Pancreas (tissue), 10 donors: ENCODE results near the gene GALNT13. TPM values are rescaled to one million over a fixed set of nuclear protein-coding genes. Genes with fewer than 3 reads are reported as not detected.

ENCODE experiments used
- ATAC-seq, 4 donors: fragments of 200-7000 bp; cut with Tn5 transposase; one replicate each; pipeline versions ENCODE4 v1.8.0 to v1.9.1; 2020; ENCODE audit warnings: mild to moderate bottlenecking in 4 of 4, moderate library complexity in 4 of 4
- DNase-seq, 6 donors: peaks; one replicate each; pipeline ENCODE4 v3.0.0-alpha.2; 2020
- FAIRE-seq: peaks from 2 replicates; lab custom pipeline; 2012; peaks lifted over from hg19 to GRCh38; lab: Jason Lieb, UNC
- H3K27ac ChIP-seq, 4 donors: fragments of 200-600 bp; sonication (generic); 1 replicate in 3 of 4; 2 replicates in 1 of 4; pipeline versions ENCODE4 v1.5.0 to v1.8.0; 2020
- H3K27me3 ChIP-seq, 4 donors: fragments of 200-600 bp; one replicate each; pipeline ENCODE4 v1.8.0; 2021
- H3K36me3 ChIP-seq, 3 donors: fragments of 200-600 bp; sonication (generic) in 1 of 3; one replicate each; pipeline versions ENCODE4 v1.5.0 to v1.8.0; 2020 to 2021
- H3K4me1 ChIP-seq, 3 donors: fragments of 200-600 bp; one replicate each; pipeline ENCODE4 v1.8.0; 2021
- H3K4me3 ChIP-seq, 4 donors: fragments of 200-600 bp; sonication (generic) in 2 of 4; one replicate each; pipeline versions ENCODE4 v1.5.0 to v1.8.0; 2020 to 2021
- H3K9me3 ChIP-seq, 4 donors: fragments of 200-600 bp; one replicate each; pipeline ENCODE4 v1.8.0; 2021
- CTCF ChIP-seq, 4 donors: fragments of 200-600 bp; sonication (generic) in 3 of 4; IDR thresholded peaks; one replicate each; pipeline versions ENCODE4 v1.5.0 to v1.8.0; 2021; ENCODE audit warnings: antibody characterized with exemption in 4 of 4
- WGBS, 2 donors: extraction: QIAGEN DNeasy Blood & Tissue Kit; methylation state at CpG; one replicate each; pipeline ENCODE4 v1.1.7; 2013; 5-methylcytosine and 5-hydroxymethylcytosine counted together
- intact Hi-C, 3 donors: fragments of 100-400 bp; cut with DNase I; formaldehyde crosslinking; loops; one replicate each; pipeline versions ENCODE4 v1.11.1 to v1.14.2; 2022
- polyA plus RNA-seq, 2 donors: library from polyadenylated mRNA; stranded (reverse); fragments of 200-250 nt; gene quantifications; one replicate each; pipeline ENCODE4 v1.2.3, GENCODE V29; 2013
- total RNA-seq, 6 donors: library from RNA; stranded (reverse); fragmentation: NEBNext Ultra II Directional in 4 of 6; extraction: Animal tissue kit (Norgen Biotek cat#: 25700) in 4 of 6; gene quantifications; one replicate each; pipeline versions ENCODE4 v1.2.1 to v1.2.4, GENCODE V29; 2021 to 2023
- donor health status: healthy with polysubstance abuse.
- donor health status: DM: no; HTN: no; CAD: no; lungs with moderate emphysema.
- donor health status: DM: no; HTN: no; CAD: no.
- donor health status: control.
- donor health status: control.
- donor health status: Bipolar disorder and iron deficiency.
- donor health status: DM: yes; HTN: yes; CAD: no.
- donor health status: DM: no; HTN: no; CAD: no.
- donor health status: DM: no; HTN: no; CAD: no.
- donor health status: DM: yes; HTN: yes; CAD: no.

Gene GALNT13
- total and polyA plus RNA-seq, 8 donors: 0.09 to 1.8 (median 0.74) TPM

DNA sequence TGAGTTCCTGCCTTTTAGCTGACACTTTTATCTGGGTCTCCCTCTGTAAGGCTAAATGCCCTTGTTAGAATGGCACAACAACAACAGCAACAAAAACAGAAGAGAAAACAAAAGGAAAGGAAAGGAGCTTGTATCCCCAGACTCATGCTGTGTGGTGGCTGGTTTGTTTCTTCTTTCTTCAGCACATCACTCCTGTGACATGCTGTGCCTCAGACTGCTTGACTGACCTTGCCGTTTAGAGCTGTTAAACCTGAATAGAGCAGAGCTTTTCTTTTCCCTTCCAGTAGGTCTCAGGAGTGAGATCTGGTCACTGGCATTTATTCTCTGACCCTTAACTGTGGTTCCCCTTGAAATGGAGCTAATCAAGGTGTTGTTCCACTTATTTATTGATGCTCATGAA lies 18.9 kb downstream of the GALNT13 start:
- DNase-seq: no peak
- TF ChIP-seq CTCF (IDR thresholded peaks at IDR 0.05): no peak
- FAIRE-seq: no peak
- no peak for ATAC-seq
- Histone ChIP-seq H3K4me3 (no peak overlapping the region), H3K9me3 (no peaks in the 10 kb centered on the region), H3K27me3 (no peaks in the 10 kb centered on the region), H3K36me3 (no peaks in the 10 kb centered on the region), H3K4me1 (no peaks in the 10 kb centered on the region), H3K27ac (no peak overlapping the region)
- WGBS, 2 donors: 7 to 9% methylated on average over 1 of the region's 1 CpG
- intact Hi-C loops: no loop called here

- intact Hi-C loops: no loop called here
- Histone ChIP-seq H3K9me3 (no peaks in the 10 kb centered on the region), H3K27ac (no peak overlapping the region), H3K27me3 (no peaks in the 10 kb centered on the region), H3K4me1 (no peaks in the 10 kb centered on the region), H3K36me3 (no peaks in the 10 kb centered on the region), H3K4me3 (no peak overlapping the region)
- no peak for DNase-seq
- no peak for ATAC-seq
- no peak for TF ChIP-seq CTCF (IDR thresholded peaks at IDR 0.05)
- FAIRE-seq: no peak
These were observed 19.3 kb downstream of the GALNT13 start for GRCh38 chr2:153891051-153891450.

DNA sequence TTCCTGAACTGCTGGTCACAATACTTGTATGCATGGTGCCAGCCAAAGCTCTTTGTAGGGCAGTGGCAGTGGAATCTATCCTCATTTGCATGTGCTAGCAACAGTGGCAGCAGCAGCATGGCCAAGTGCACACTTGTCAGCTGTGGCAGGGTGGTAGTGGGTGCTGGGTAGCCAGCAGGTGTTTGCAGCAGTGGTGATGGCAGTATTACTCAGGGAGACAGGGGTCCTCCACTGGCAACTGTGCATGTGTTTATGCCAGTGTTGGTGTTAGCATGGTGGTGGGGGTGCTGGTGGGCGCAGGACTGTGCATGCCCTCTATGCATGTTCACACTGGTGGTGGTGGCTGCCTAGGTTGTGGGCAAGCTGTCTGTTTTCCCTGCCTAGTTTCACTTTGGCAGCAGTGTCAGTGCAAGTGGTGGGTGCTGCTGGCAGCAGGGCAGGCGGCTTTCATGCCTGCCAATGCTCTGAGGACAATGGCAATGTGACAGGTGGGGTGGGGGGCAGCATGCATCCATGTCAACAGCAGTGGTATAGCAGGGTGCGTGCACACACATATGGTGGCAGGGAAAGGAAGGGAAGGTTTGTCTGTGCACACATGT lies 41.2 kb downstream of the GALNT13 start:
- TF ChIP-seq CTCF (IDR thresholded peaks at IDR 0.05): no peak
- ATAC-seq: no peak

GRCh38 chr2:153917570-153917969 lies 45.8 kb downstream of the GALNT13 start:
- DNase-seq (no peak), ATAC-seq (peak in 2 of 4 donors; percentile 63 to 81), FAIRE-seq (no peak)
- H3K36me3 ChIP-seq: no peaks in the 10 kb centered on the region
- no peaks in the 10 kb centered on the region for H3K27me3 ChIP-seq
- no peaks in the 10 kb centered on the region for H3K4me1 ChIP-seq
- no peak overlapping the region for H3K27ac ChIP-seq
- intact Hi-C loops: no loop called here
- no peak overlapping the region for H3K4me3 ChIP-seq
- TF ChIP-seq CTCF (IDR thresholded peaks at IDR 0.05): no peak
- no peaks in the 10 kb centered on the region for H3K9me3 ChIP-seq

More for the DNA sequence above, 41.2 kb downstream of the GALNT13 start:
- intact Hi-C loops: no loop called here
- Histone ChIP-seq H3K27ac (no peak overlapping the region), H3K36me3 (no peaks in the 10 kb centered on the region), H3K4me1 (no peaks in the 10 kb centered on the region), H3K27me3 (no peaks in the 10 kb centered on the region), H3K9me3 (no peaks in the 10 kb centered on the region), H3K4me3 (no peak overlapping the region)
- DNase-seq (peak in 1 of 6 donors; percentile 20), FAIRE-seq (no peak)
- WGBS, 2 donors: 57 to 65% methylated on average over 3 of the region's 3 CpGs

DNA sequence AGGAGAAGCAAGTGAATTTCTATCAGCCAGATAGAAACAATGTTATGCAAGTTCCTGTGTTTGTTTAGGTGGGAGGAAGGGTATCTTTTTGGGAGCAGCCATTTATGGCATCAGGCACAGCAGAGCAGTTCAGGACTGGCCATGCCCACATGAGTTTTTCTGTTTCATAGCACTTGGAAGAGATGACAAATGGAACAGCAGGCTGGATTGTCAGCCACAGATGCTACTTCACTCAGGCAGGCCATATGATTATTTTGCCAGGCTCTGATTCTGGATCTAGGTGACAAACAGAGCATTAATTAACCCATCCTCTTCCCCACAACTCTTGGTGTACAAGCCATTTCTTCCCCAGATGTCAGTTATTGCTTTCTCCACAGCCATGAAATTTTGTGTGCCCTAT lies 63.8 kb downstream of the GALNT13 start:
- Histone ChIP-seq H3K4me1 (no peaks in the 10 kb centered on the region), H3K27me3 (no peaks in the 10 kb centered on the region), H3K9me3 (no peaks in the 10 kb centered on the region), H3K4me3 (no peak overlapping the region), H3K36me3 (no peaks in the 10 kb centered on the region), H3K27ac (no peak overlapping the region)
- no peak for FAIRE-seq
- ATAC-seq: no peak
- no peak for TF ChIP-seq CTCF (IDR thresholded peaks at IDR 0.05)
- intact Hi-C loops: no loop called here
- DNase-seq: no peak
